RKO (cell line): Measurements from ENCODE around the gene RGCC.

Experiments
- DNase-seq: peaks from one replicate; pipeline ENCODE4 v3.0.0-alpha.2; 2016; ENCODE audit warnings: low spot score

RGCC gene

DNA sequence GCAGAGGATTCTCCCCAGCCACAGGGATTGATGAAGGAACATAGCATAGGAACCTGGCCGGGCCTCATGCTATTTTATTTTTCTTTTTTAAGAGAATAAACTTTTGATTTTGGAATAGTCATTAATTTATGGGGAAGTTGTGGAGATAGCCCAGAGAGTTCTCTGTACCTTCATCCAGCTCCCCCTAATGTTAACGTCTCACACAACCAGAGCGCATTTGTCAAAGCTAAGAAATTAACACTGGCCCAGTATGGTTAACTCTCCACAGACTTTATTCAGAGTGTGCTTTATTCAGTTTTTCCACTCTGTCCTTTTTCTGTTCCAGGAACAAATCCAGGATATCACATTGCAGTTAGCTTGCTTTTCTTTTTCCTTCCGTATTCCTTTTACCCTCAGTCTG lies 59.4 kb downstream of the RGCC start:
- DNase-seq: no peak

GRCh38 chr13:41520016-41520659 lies 62.8 kb downstream of the RGCC start:
- DNase-seq: no peak
